GM21515 (cell line): ENCODE measurements around the gene ENOX1.

ENCODE experiments used
- ATAC-seq: cut with Tn5 transposase; IDR thresholded peaks from one replicate; pipeline ENCODE4 v1.9.1; 2021; ENCODE audit not compliant: unreplicated experiment

The ENOX1 gene

GRCh38 chr13:43611281-43612273, 175.2 kb downstream of the ENOX1 start:
- ATAC-seq: no peak

- ATAC-seq: no peak
Observed at GRCh38 chr13:43608400-43609137, 178.2 kb downstream of the ENOX1 start.

- no peak for ATAC-seq
Observed at GRCh38 chr13:43597599-43597945, 189.2 kb downstream of the ENOX1 start.

GRCh38 chr13:43596924-43597598, 189.7 kb downstream of the ENOX1 start:
- no peak for ATAC-seq

- no peak for ATAC-seq
Observed at GRCh38 chr13:43596006-43596405, 190.8 kb downstream of the ENOX1 start.

- ATAC-seq: no peak
Observed at GRCh38 chr13:43587376-43587775, 199.4 kb downstream of the ENOX1 start.

GRCh38 chr13:43584751-43585150, 202.0 kb downstream of the ENOX1 start:
- ATAC-seq: no peak

GRCh38 chr13:43583321-43583720, 203.5 kb downstream of the ENOX1 start:
- ATAC-seq: no peak

GRCh38 chr13:43580280-43580679, 206.5 kb downstream of the ENOX1 start:
- no peak for ATAC-seq

GRCh38 chr13:43579321-43579720, 207.5 kb downstream of the ENOX1 start:
- ATAC-seq: no peak

- ATAC-seq: no peak
Observed at GRCh38 chr13:43574605-43575004, 212.2 kb downstream of the ENOX1 start.

GRCh38 chr13:43573802-43574514, 212.8 kb downstream of the ENOX1 start:
- no peak for ATAC-seq

- no peak for ATAC-seq
Observed at GRCh38 chr13:43573361-43573740, 213.4 kb downstream of the ENOX1 start.

- no peak for ATAC-seq
Observed at GRCh38 chr13:43572656-43573360, 214.0 kb downstream of the ENOX1 start.

- ATAC-seq: no peak
Observed at GRCh38 chr13:43569658-43570057, 217.1 kb downstream of the ENOX1 start.

GRCh38 chr13:43567608-43568007, 219.2 kb downstream of the ENOX1 start:
- ATAC-seq: no peak

- ATAC-seq: no peak
Observed at GRCh38 chr13:43564952-43565351, 221.8 kb downstream of the ENOX1 start.

- no peak for ATAC-seq
Observed at GRCh38 chr13:43561081-43561480, 225.7 kb downstream of the ENOX1 start.

GRCh38 chr13:43558939-43559338, 227.8 kb downstream of the ENOX1 start:
- no peak for ATAC-seq

- ATAC-seq: no peak
Observed at GRCh38 chr13:43558326-43558725, 228.4 kb downstream of the ENOX1 start.
